Measurements from ENCODE around the gene TUT1. TPM values are rescaled to one million over a fixed set of nuclear protein-coding genes. Genes with fewer than 3 reads are reported as not detected.
A peak's percentile ranks its signal among the peaks of the same experiment; 100 is the strongest.

The TUT1 gene
- total RNA-seq, 1 donor from 2014 or later, result 22.1 TPM

- peak; percentile 95 for DNase-seq (ENCODE audit: extremely low spot score, unreplicated experiment)
- peak; percentile 13 for TF ChIP-seq CTCF (conservative IDR thresholded peaks at IDR 0.05)
- no peaks in the 10 kb centered on the region for H3K9me3 Mint-ChIP-seq
These were observed 45.7 kb downstream of the TUT1 start for GRCh38 chr11:62545437-62546243.

GRCh38 chr11:62544581-62545436, 46.5 kb downstream of the TUT1 start:
- peak overlapping the region; percentile 97 for H3K4me3 Mint-ChIP-seq
- no peaks in the 10 kb centered on the region for H3K9me3 Mint-ChIP-seq
- DNase-seq (ENCODE audit: extremely low spot score, unreplicated experiment), result no peak
- no peaks in the 10 kb centered on the region for H3K36me3 Mint-ChIP-seq
- H3K27ac Mint-ChIP-seq, result peak overlapping the region; percentile 97
- H3K4me1 Mint-ChIP-seq (ENCODE audit: unreplicated experiment), result peaks cover 46% of the 10 kb centered on the region
- TF ChIP-seq CTCF (conservative IDR thresholded peaks at IDR 0.05), result no peak
- no peaks in the 10 kb centered on the region for H3K27me3 Mint-ChIP-seq

More at GRCh38 chr11:62545437-62546243, 45.7 kb downstream of the TUT1 start:
- no peaks in the 10 kb centered on the region for H3K36me3 Mint-ChIP-seq
- peak overlapping the region; percentile 97 for H3K4me3 Mint-ChIP-seq
- H3K4me1 Mint-ChIP-seq (ENCODE audit: unreplicated experiment), result peaks cover 41% of the 10 kb centered on the region
- H3K27ac Mint-ChIP-seq, result peak overlapping the region; percentile 97
- no peaks in the 10 kb centered on the region for H3K27me3 Mint-ChIP-seq

- no peak for DNase-seq (ENCODE audit: extremely low spot score, unreplicated experiment)
- no peak for TF ChIP-seq CTCF (conservative IDR thresholded peaks at IDR 0.05)
- H3K27ac Mint-ChIP-seq, result peak overlapping the region; percentile 97
- H3K27me3 Mint-ChIP-seq, result no peaks in the 10 kb centered on the region
- peak overlapping the region; percentile 97 for H3K4me3 Mint-ChIP-seq
- no peaks in the 10 kb centered on the region for H3K9me3 Mint-ChIP-seq
- H3K36me3 Mint-ChIP-seq, result no peaks in the 10 kb centered on the region
- H3K4me1 Mint-ChIP-seq (ENCODE audit: unreplicated experiment), result peaks cover 48% of the 10 kb centered on the region
These were observed 47.5 kb downstream of the TUT1 start for GRCh38 chr11:62543680-62544444.

- H3K9me3 Mint-ChIP-seq, result no peaks in the 10 kb centered on the region
- H3K4me1 Mint-ChIP-seq (ENCODE audit: unreplicated experiment), result peaks cover 47% of the 10 kb centered on the region
- H3K27ac Mint-ChIP-seq, result peak overlapping the region; percentile 97
- TF ChIP-seq CTCF (conservative IDR thresholded peaks at IDR 0.05), result peak; percentile 97
- H3K4me3 Mint-ChIP-seq, result peak overlapping the region; percentile 97
- H3K27me3 Mint-ChIP-seq, result no peaks in the 10 kb centered on the region
- peaks cover 7% of the 10 kb centered on the region for H3K36me3 Mint-ChIP-seq
- DNase-seq (ENCODE audit: extremely low spot score, unreplicated experiment), result peak; percentile 87
These were observed 48.4 kb downstream of the TUT1 start for GRCh38 chr11:62542750-62543567.
